ENCODE measurements around the gene GRIN2C.
"Not testable (repeated sequence)": the region's sequence is repeated elsewhere in the genome, so short reads cannot be mapped to it uniquely, and the experiment has no call there.

The GRIN2C gene

DNA sequence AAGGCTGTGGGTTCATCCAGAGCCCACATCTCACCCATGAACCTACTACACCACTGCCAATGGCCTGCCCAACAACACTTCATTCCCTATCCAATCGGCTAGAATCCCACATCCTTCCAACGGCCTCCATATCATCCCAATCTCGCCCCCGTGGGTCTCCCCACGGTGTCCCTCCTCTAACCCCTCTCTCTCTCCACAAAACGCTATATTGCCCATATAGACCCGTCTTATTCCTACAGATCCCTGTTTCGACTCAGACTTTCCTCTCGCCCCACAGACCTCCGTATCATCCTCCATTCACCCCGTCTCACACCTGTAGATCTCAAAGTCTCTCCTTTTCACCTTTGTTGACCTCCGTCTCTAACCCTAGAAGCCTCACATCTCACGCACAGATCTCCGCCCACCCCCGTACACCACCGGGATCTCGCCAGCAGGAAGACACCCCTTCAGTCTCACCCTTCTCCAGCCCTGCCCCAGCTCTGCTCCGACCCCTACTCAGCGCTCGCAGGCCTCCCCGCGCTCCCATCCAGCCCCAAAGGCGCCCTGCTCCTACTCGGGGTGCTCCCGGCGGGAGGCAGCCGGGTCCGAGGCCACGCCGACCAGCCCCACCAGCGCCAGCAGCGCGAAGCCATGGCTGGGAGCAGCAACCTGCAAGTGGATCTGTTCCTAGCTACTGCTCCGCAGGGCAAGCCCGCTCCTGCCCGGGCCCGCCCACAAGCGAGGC, 12.8 kb upstream of the GRIN2C start, which contains the start of gene FDXR:
Gene FDXR, minus strand, starts transcription at position 682 of the 724 bp plus-strand sequence. Its CDS starts 50 bp downstream, at position 632.
- Histone ChIP-seq H3K27me3 (peaks cover 15% of the 10 kb centered on the region), H3K4me1 (ENCODE audit: control insufficient read depth in 1 of 2, insufficient read depth in 1 of 2, low read depth in 1 of 2, low read length in 1 of 2) (peaks cover 15 to 16% of the 10 kb centered on the region in 2 experiments), H3K9me3 (no peaks in the 10 kb centered on the region), H3K27ac (peak within 1 kb of the TSS; percentile 90), H3K36me3 (no peaks in the 10 kb centered on the region), H3K4me3 (ENCODE audit: low read depth in 1 of 2, low read length in 1 of 2) (peak within 1 kb of the TSS; percentile 81 to 93)
- TF ChIP-seq, protein P1, sequence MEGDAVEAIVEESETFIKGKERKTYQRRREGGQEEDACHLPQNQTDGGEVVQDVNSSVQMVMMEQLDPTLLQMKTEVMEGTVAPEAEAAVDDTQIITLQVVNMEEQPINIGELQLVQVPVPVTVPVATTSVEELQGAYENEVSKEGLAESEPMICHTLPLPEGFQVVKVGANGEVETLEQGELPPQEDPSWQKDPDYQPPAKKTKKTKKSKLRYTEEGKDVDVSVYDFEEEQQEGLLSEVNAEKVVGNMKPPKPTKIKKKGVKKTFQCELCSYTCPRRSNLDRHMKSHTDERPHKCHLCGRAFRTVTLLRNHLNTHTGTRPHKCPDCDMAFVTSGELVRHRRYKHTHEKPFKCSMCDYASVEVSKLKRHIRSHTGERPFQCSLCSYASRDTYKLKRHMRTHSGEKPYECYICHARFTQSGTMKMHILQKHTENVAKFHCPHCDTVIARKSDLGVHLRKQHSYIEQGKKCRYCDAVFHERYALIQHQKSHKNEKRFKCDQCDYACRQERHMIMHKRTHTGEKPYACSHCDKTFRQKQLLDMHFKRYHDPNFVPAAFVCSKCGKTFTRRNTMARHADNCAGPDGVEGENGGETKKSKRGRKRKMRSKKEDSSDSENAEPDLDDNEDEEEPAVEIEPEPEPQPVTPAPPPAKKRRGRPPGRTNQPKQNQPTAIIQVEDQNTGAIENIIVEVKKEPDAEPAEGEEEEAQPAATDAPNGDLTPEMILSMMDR (IDR thresholded peaks at IDR 0.05) = no peak

DNA sequence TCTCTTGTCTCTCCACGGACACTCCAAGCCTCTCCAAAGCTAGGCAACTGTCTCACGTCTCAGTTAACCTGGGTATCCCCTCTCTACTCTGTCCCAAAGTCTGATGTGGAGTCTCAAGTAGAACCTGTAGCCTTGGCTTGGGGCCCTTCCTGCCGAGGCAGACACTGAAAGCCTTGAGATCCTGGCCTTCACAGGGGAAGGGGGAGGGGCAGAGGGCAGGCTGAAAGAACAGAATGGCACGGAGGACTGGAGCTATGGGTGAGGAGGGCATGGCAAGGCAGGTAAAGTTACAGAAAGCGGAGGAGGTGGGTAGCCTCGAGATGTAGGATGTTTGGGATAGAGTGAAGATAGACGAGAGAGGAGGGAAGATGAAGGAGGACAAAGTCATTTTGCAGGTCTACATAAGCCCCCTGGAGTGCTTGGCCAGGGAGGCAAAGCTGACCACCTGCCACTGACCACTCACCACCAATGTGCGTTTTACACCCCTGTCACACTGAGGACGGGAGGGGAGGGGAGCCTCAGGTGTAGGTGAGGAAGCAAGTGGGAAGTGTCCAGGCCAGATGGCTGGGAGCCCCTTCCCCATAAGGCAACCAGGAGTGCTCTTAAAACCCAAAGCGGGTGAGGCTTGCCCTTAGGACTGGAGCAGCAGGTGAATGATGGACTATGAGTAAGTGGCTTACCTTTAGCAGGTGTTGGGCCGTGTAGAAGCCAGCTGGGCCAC, 11.8 kb upstream of the GRIN2C start:
- H3K4me1 ChIP-seq (ENCODE audit: control insufficient read depth in 1 of 2, insufficient read depth in 1 of 2, low read depth in 1 of 2, low read length in 1 of 2) = peaks cover 15 to 16% of the 10 kb centered on the region in 2 experiments
- peaks cover 15% of the 10 kb centered on the region for H3K27me3 ChIP-seq
- H3K9me3 ChIP-seq = no peaks in the 10 kb centered on the region
- TF ChIP-seq, protein P1 (IDR thresholded peaks at IDR 0.05) = no peak
- no peaks in the 10 kb centered on the region for H3K36me3 ChIP-seq
- H3K4me3 ChIP-seq (ENCODE audit: low read depth in 1 of 2, low read length in 1 of 2) = no peak overlapping the region
- H3K27ac ChIP-seq = no peak overlapping the region

GRCh38 chr17:74870512-74870911, 10.8 kb upstream of the GRIN2C start:
- peaks cover 15 to 16% of the 10 kb centered on the region in 2 experiments for H3K4me1 ChIP-seq (ENCODE audit: control insufficient read depth in 1 of 2, insufficient read depth in 1 of 2, low read depth in 1 of 2, low read length in 1 of 2)
- no peak overlapping the region for H3K4me3 ChIP-seq (ENCODE audit: low read depth in 1 of 2, low read length in 1 of 2)
- peaks cover 15% of the 10 kb centered on the region for H3K27me3 ChIP-seq
- no peak overlapping the region for H3K27ac ChIP-seq
- TF ChIP-seq, protein P1 (IDR thresholded peaks at IDR 0.05) = no peak
- H3K9me3 ChIP-seq = no peaks in the 10 kb centered on the region
- H3K36me3 ChIP-seq = no peaks in the 10 kb centered on the region

DNA sequence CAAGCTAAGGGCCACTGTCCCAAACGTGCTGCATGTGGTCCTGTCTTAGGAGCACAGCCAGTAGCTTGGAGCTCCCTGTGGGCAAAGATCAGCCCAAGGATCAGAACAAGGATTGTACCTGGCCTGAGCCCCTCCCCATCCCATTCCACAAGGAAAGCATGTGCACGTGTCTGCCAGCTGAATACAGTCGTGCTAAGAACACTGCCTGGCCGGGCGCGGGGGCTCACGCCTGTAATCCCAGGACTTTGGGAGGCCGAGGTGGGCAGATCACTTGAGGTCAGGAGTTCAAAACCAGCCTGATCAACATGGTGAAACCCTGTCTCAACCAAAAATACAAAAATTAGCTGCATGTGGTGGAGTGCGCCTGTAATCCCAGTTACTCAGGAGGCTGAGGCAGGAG, 10.3 kb upstream of the GRIN2C start:
- H3K4me1 ChIP-seq (ENCODE audit: control insufficient read depth in 1 of 2, insufficient read depth in 1 of 2, low read depth in 1 of 2, low read length in 1 of 2) = peaks cover 15 to 16% of the 10 kb centered on the region in 2 experiments
- not testable (repeated sequence) for H3K36me3 ChIP-seq; H3K9me3 ChIP-seq; H3K27ac ChIP-seq; H3K4me3 ChIP-seq (ENCODE audit: low read depth in 1 of 2, low read length in 1 of 2)
- H3K27me3 ChIP-seq = peaks cover 15% of the 10 kb centered on the region

GRCh38 chr17:74868908-74869255, 9.2 kb upstream of the GRIN2C start:
- H3K27ac ChIP-seq = no peak overlapping the region
- H3K36me3 ChIP-seq = no peaks in the 10 kb centered on the region
- H3K4me1 ChIP-seq (ENCODE audit: control insufficient read depth in 1 of 2, insufficient read depth in 1 of 2, low read depth in 1 of 2, low read length in 1 of 2) = peaks cover 14 to 17% of the 10 kb centered on the region in 2 experiments
- TF ChIP-seq, protein P1 (IDR thresholded peaks at IDR 0.05) = no peak
- no peak overlapping the region for H3K4me3 ChIP-seq (ENCODE audit: low read depth in 1 of 2, low read length in 1 of 2)
- H3K27me3 ChIP-seq = peaks cover 15% of the 10 kb centered on the region
- H3K9me3 ChIP-seq = no peaks in the 10 kb centered on the region
